ENCODE results near the gene ANKRD12. TPM values are rescaled to one million over a fixed set of nuclear protein-coding genes. Genes with fewer than 3 reads are reported as not detected.

The ANKRD12 gene
- total and polyA plus RNA-seq, 2 of the 4 experiments (the other 2 are of a cell fraction): 2.6 to 12.9 TPM

GRCh38 chr18:9133225-9133624 is 3.4 kb upstream of the ANKRD12 start:
- H4K8ac ChIP-seq (ENCODE audit: low read depth in 2 of 2, low read length in 2 of 2): no peak overlapping the region
- H2BK5ac ChIP-seq (ENCODE audit: low read depth, low read length, poor library complexity, severe bottlenecking): no peak overlapping the region
- intact Hi-C loops (cut with micrococcal nuclease) (no loop called here), dilution Hi-C loops (cut with HindIII; ENCODE audit: low sequenced_read_pairs, unreplicated experiment) (no loop called here), in situ Hi-C loops (cut with MboI; ENCODE audit: low sequenced_read_pairs) (loop anchor here (10.0 kb wide), 1 partner anchor 458 kb away; no protein-coding TSS in a partner anchor)
- no peaks in the 10 kb centered on the region; the same call in 1 of the 2 replicates for H3K9me1 ChIP-seq (ENCODE audit: insufficient read depth, low read length)
- no CpG with 5 or more reads among the region's 2 CpGs for WGBS, 2 experiments (ENCODE audit: extremely low coverage in 2 of 2, insufficient read length in 1 of 2)
- no peak overlapping the region for H3K9ac ChIP-seq (ENCODE audit: low read depth, low read length)
- no peaks in the 10 kb centered on the region for H3K27me3 ChIP-seq (ENCODE audit: control insufficient read depth, insufficient read depth, low read length)
- ChIA-PET CTCF (no interaction called here), POLR2A (ENCODE audit: unreplicated experiment) (no interaction called here)
- no peak for ATAC-seq (ENCODE audit: low read depth)
- no peak overlapping the region for H2AK5ac ChIP-seq (ENCODE audit: low read depth, low read length)
- peaks cover 12% of the 10 kb centered on the region for H4K20me1 ChIP-seq (ENCODE audit: insufficient read depth, low read length)
- no peak overlapping the region for H3K27ac ChIP-seq (ENCODE audit: insufficient read depth, low read length)
- H3K4me1 ChIP-seq (ENCODE audit: control insufficient read depth, insufficient read depth, low read length): peaks cover 3% of the 10 kb centered on the region
- H3K4me3 ChIP-seq (ENCODE audit: insufficient read depth, low read depth, low read length): no peak overlapping the region
- no peak overlapping the region for H3K56ac ChIP-seq (ENCODE audit: extremely low read depth, insufficient read depth, low read length)
- H3K36me3 ChIP-seq (ENCODE audit: control insufficient read depth, insufficient read depth, low read length): peaks cover 22% of the 10 kb centered on the region
- no TSS peak for BruUV-seq (replicated peaks)
- H3K14ac ChIP-seq (replicated peaks; ENCODE audit: low read depth, low read length): no peak overlapping the region
- no peak overlapping the region for H3K4ac ChIP-seq (ENCODE audit: low read depth, low read length)
- no peak overlapping the region for H2BK15ac ChIP-seq (ENCODE audit: low read depth, low read length)
- no peak overlapping the region for H3K18ac ChIP-seq (ENCODE audit: low read depth, low read length)
- H2BK20ac ChIP-seq (ENCODE audit: low read depth, low read length): no peak overlapping the region
- H2AFZ ChIP-seq (replicated peaks; ENCODE audit: low read length, poor library complexity): no peak overlapping the region
- H2BK120ac ChIP-seq (ENCODE audit: low read depth, low read length): no peak overlapping the region
- peaks cover 17 to 35% of the 10 kb centered on the region in 2 experiments for H3K79me1 ChIP-seq (ENCODE audit: low read depth in 1 of 2, low read length in 2 of 2)
- no peak overlapping the region for H3K4me2 ChIP-seq (ENCODE audit: low read depth, low read length)
- no peaks in the 10 kb centered on the region for H3K9me3 ChIP-seq (ENCODE audit: control insufficient read depth, insufficient read depth, low read length)
- TF ChIP-seq NFE2L2 (IDR thresholded peaks at IDR 0.05; ENCODE audit: low read depth, low read length) (no peak), SMC3 (IDR thresholded peaks at IDR 0.05; ENCODE audit: low read depth, low read length) (no peak), POLR2A (IDR thresholded peaks at IDR 0.05; ENCODE audit: low read depth, low read length) (no peak), MXI1 (IDR thresholded peaks at IDR 0.05; ENCODE audit: borderline replicate concordance, low read depth, low read length) (no peak), CEBPB (IDR thresholded peaks at IDR 0.05; ENCODE audit: low read depth, low read length) (no peak), MAZ (IDR thresholded peaks at IDR 0.05; ENCODE audit: borderline replicate concordance, low read depth, low read length) (no peak), ELK1 (IDR thresholded peaks at IDR 0.05; ENCODE audit: borderline replicate concordance, low read depth, low read length) (no peak), RFX5 (IDR thresholded peaks at IDR 0.05; ENCODE audit: low read depth, low read length) (no peak), CTCF (conservative IDR thresholded peaks at IDR 0.05; ENCODE audit: low read depth, low read length) (no peak), CHD1 (IDR thresholded peaks at IDR 0.05; ENCODE audit: low read depth, low read length) (no peak), USF2 (IDR thresholded peaks at IDR 0.05; ENCODE audit: low read depth, low read length) (no peak), BHLHE40 (IDR thresholded peaks at IDR 0.05; ENCODE audit: low read depth, low read length) (no peak), MAFK (IDR thresholded peaks at IDR 0.05; ENCODE audit: low read depth, low read length) (no peak), FOS (IDR thresholded peaks at IDR 0.05; ENCODE audit: low read depth, low read length) (no peak)
- no peak overlapping the region for H4K91ac ChIP-seq (ENCODE audit: insufficient read depth, low read depth, low read length)
- no peak overlapping the region for H2AK9ac ChIP-seq (replicated peaks; ENCODE audit: low read depth, low read length, poor library complexity)
- no peak for DNase-seq
- no peak overlapping the region for H3K23ac ChIP-seq (ENCODE audit: low read depth, low read length)
- no peak overlapping the region for H4K5ac ChIP-seq (ENCODE audit: low read depth, low read length)
